ENCODE measurements around the gene NOS2.
"Not testable (repeated sequence)": the region's sequence is repeated elsewhere in the genome, so short reads cannot be mapped to it uniquely, and the experiment has no call there.

The NOS2 gene

GRCh38 chr17:27800522-27800921 is at the start of gene NOS2:
Gene NOS2 (minus strand): TSS chr17:27800529. CDS start chr17:27798809, 1,720 bp downstream.
- no peak within 1 kb of the TSS for H3K9ac ChIP-seq (ENCODE audit: insufficient read length, low read depth)
- no peaks in the 10 kb centered on the region for H3K36me3 ChIP-seq (ENCODE audit: insufficient read depth, insufficient read length, low read length)
- H3K4me3 ChIP-seq (ENCODE audit: insufficient read length, low read depth), result no peak within 1 kb of the TSS
- TF ChIP-seq YY1 (IDR thresholded peaks at IDR 0.05; ENCODE audit: insufficient read depth, insufficient read length) (no peak), ZNF274 (IDR thresholded peaks at IDR 0.05; ENCODE audit: low read depth, low read length) (no peak), SUZ12 (IDR thresholded peaks at IDR 0.05; ENCODE audit: extremely low read depth, insufficient read depth, insufficient read length) (no peak)
- no peaks in the 10 kb centered on the region for H3K4me1 ChIP-seq (ENCODE audit: insufficient read depth, insufficient read length)
- H3K9me3 ChIP-seq (ENCODE audit: insufficient read depth, low read length), result no peaks in the 10 kb centered on the region
- H3K27me3 ChIP-seq (ENCODE audit: insufficient read depth, insufficient read length), result no peaks in the 10 kb centered on the region
- DNase-seq (ENCODE audit: low read depth, low spot score), result no peak

DNA sequence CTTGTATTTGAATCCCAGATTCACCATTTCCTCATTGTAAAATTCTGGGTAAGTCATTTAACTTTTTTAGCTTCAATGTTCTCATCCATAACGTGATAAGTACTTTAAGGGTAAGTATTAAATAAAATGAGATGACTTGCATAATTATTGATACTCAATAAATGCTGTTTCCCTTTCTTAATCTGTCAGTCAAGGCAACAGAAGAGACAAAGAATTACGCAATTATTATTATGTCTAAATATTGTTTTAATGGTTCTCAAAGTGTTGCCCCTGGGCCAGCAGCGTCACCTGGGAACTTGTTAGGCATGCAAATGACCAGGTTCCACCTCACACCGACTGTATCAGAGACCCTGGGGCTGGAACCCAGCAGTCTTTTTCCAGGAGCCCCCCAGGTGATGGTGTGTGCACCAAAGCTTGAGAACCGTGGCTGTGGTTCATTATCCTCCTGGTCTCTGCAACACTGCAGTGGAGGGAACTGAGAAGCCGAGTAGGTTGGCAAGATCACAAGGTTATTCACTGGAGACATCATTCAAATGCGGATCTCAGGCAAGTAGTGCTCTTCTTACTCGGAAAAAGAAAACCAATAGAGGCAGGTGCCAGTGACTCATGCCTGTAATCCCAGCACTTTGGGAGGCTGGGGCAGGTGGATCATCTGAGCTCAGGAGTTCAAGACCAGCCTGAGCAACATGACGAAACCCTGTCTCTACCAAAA is 49.3 kb upstream of the NOS2 start:
- no peak for TF ChIP-seq YY1 (IDR thresholded peaks at IDR 0.05; ENCODE audit: insufficient read depth, insufficient read length)
- TF ChIP-seq ZNF274 (IDR thresholded peaks at IDR 0.05; ENCODE audit: low read depth, low read length), result no peak
- TF ChIP-seq SUZ12 (IDR thresholded peaks at IDR 0.05; ENCODE audit: extremely low read depth, insufficient read depth, insufficient read length), result no peak

DNA sequence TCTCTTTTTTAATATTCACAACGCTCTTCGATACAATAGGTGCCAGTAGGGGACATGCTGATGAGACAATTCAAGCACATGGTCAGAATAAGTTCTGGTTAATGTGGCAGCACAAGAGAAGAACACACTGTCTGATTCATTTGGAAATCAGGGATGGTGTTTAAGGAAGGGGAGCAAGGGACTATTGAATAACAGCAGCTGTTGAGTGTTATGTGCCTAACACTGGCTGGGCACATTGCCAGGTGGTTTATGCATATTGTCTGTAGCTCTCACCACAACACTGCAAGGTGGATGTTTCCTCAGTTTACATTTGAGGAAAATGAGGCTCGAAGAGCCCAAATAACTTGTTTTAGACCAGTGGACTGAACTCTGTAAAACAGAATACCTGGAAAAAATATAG is 48.6 kb upstream of the NOS2 start:
- Histone ChIP-seq H3K4me1 (ENCODE audit: insufficient read depth, insufficient read length) (no peaks in the 10 kb centered on the region), H3K27me3 (ENCODE audit: insufficient read depth, insufficient read length) (no peaks in the 10 kb centered on the region), H3K4me3 (ENCODE audit: insufficient read length, low read depth) (no peak overlapping the region), H3K9me3 (ENCODE audit: insufficient read depth, low read length) (peaks cover 4% of the 10 kb centered on the region; the same call in 1 of the 2 replicates), H3K9ac (ENCODE audit: insufficient read length, low read depth) (no peak overlapping the region), H3K36me3 (ENCODE audit: insufficient read depth, insufficient read length, low read length) (no peaks in the 10 kb centered on the region)
- DNase-seq (ENCODE audit: low read depth, low spot score), result no peak
- no peak for TF ChIP-seq YY1 (IDR thresholded peaks at IDR 0.05; ENCODE audit: insufficient read depth, insufficient read length)
- TF ChIP-seq ZNF274 (IDR thresholded peaks at IDR 0.05; ENCODE audit: low read depth, low read length), result no peak
- no peak for TF ChIP-seq SUZ12 (IDR thresholded peaks at IDR 0.05; ENCODE audit: extremely low read depth, insufficient read depth, insufficient read length)

More for the DNA sequence above, 49.3 kb upstream of the NOS2 start:
- no peaks in the 10 kb centered on the region for H3K4me1 ChIP-seq (ENCODE audit: insufficient read depth, insufficient read length)
- no peak overlapping the region for H3K9ac ChIP-seq (ENCODE audit: insufficient read length, low read depth)
- H3K9me3 ChIP-seq (ENCODE audit: insufficient read depth, low read length), result peaks cover 4% of the 10 kb centered on the region; the same call in 1 of the 2 replicates
- no peaks in the 10 kb centered on the region for H3K36me3 ChIP-seq (ENCODE audit: insufficient read depth, insufficient read length, low read length)
- peak; percentile 39 for DNase-seq (ENCODE audit: low read depth, low spot score)
- H3K27me3 ChIP-seq (ENCODE audit: insufficient read depth, insufficient read length), result no peaks in the 10 kb centered on the region
- no peak overlapping the region for H3K4me3 ChIP-seq (ENCODE audit: insufficient read length, low read depth)

DNA sequence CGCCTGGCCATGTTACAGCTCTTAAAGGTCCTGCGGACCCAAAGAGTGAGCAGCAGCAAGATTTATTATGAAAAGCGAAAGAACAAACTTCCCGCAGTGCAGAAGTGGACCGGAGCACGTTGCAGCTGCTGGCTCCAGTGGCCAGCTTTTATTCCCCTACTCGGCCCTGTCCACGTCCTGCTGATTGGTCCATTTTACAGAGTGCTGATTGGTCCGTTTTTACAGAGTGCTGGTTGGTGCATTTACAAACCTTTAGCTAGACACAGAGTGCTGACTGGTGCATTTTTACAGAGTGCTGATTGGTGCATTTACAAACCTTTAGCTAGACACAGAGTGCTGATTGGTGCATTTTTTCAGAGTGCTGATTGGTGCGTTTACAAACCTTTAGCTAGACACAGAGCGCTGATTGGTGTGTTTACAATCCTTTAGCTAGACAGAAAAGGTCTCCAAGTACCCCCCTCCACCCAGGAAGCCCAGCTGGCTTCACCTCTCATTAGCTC is 46.5 kb upstream of the NOS2 start:
- H3K9me3 ChIP-seq (ENCODE audit: insufficient read depth, low read length); H3K9ac ChIP-seq (ENCODE audit: insufficient read length, low read depth); DNase-seq (ENCODE audit: low read depth, low spot score); H3K36me3 ChIP-seq (ENCODE audit: insufficient read depth, insufficient read length, low read length); H3K4me3 ChIP-seq (ENCODE audit: insufficient read length, low read depth); H3K4me1 ChIP-seq (ENCODE audit: insufficient read depth, insufficient read length); H3K27me3 ChIP-seq (ENCODE audit: insufficient read depth, insufficient read length): not testable (repeated sequence)

GRCh38 chr17:27846042-27846655 is 45.8 kb upstream of the NOS2 start:
- Histone ChIP-seq H3K36me3 (ENCODE audit: insufficient read depth, insufficient read length, low read length) (no peaks in the 10 kb centered on the region), H3K27me3 (ENCODE audit: insufficient read depth, insufficient read length) (no peaks in the 10 kb centered on the region), H3K4me3 (ENCODE audit: insufficient read length, low read depth) (no peak overlapping the region), H3K9me3 (ENCODE audit: insufficient read depth, low read length) (peaks cover 4% of the 10 kb centered on the region; the same call in 1 of the 2 replicates), H3K9ac (ENCODE audit: insufficient read length, low read depth) (no peak overlapping the region), H3K4me1 (ENCODE audit: insufficient read depth, insufficient read length) (no peaks in the 10 kb centered on the region)
- no peak for DNase-seq (ENCODE audit: low read depth, low spot score)
- TF ChIP-seq YY1 (IDR thresholded peaks at IDR 0.05; ENCODE audit: insufficient read depth, insufficient read length) (no peak), ZNF274 (IDR thresholded peaks at IDR 0.05; ENCODE audit: low read depth, low read length) (no peak), SUZ12 (IDR thresholded peaks at IDR 0.05; ENCODE audit: extremely low read depth, insufficient read depth, insufficient read length) (no peak)

DNA sequence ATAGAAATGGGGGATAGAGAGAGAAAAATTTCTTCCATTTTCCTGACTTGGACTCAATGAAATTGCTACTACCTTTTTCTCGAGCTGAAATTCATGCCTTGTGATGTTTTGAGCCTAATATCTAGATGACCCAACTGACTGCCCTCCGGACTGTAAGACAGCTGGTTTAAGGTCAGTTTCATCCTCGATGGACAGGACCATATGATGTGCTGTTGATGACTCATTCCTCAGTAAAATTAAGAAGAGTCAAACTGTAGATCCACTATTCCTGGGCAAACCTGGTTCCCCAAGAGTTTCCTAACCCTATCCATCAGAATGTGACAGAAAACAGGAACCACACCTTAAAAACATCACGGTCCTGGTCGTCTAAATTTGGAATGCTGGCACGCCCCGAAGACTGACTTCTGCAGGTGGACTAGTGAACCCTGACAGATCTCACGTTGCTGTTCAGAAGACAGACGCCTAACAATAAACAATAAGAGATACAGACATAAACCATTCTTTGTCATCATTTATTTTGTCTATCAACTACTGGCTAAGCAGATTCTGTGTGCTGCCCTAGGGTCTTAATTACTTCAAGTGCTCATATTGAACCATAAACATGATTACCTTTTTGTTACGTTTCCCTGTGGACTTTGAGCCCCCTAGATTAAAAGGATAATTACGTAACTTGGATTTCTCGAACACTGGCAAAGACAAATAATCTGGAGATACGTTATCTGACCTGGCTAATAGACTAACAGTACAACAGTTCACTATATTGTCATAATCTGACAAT is 45.1 kb upstream of the NOS2 start:
- Histone ChIP-seq H3K36me3 (ENCODE audit: insufficient read depth, insufficient read length, low read length) (no peaks in the 10 kb centered on the region), H3K9ac (ENCODE audit: insufficient read length, low read depth) (no peak overlapping the region), H3K9me3 (ENCODE audit: insufficient read depth, low read length) (peaks cover 4% of the 10 kb centered on the region; the same call in 1 of the 2 replicates), H3K4me1 (ENCODE audit: insufficient read depth, insufficient read length) (no peaks in the 10 kb centered on the region), H3K27me3 (ENCODE audit: insufficient read depth, insufficient read length) (no peaks in the 10 kb centered on the region), H3K4me3 (ENCODE audit: insufficient read length, low read depth) (no peak overlapping the region)
- no peak for DNase-seq (ENCODE audit: low read depth, low spot score)
- no peak for TF ChIP-seq YY1 (IDR thresholded peaks at IDR 0.05; ENCODE audit: insufficient read depth, insufficient read length)
- no peak for TF ChIP-seq SUZ12 (IDR thresholded peaks at IDR 0.05; ENCODE audit: extremely low read depth, insufficient read depth, insufficient read length)
- TF ChIP-seq ZNF274 (IDR thresholded peaks at IDR 0.05; ENCODE audit: low read depth, low read length), result no peak

GRCh38 chr17:27840688-27841087 is 40.4 kb upstream of the NOS2 start:
- DNase-seq (ENCODE audit: low read depth, low spot score), result no peak
- Histone ChIP-seq H3K4me1 (ENCODE audit: insufficient read depth, insufficient read length) (no peaks in the 10 kb centered on the region), H3K9ac (ENCODE audit: insufficient read length, low read depth) (no peak overlapping the region), H3K9me3 (ENCODE audit: insufficient read depth, low read length) (no peaks in the 10 kb centered on the region), H3K4me3 (ENCODE audit: insufficient read length, low read depth) (no peak overlapping the region), H3K36me3 (ENCODE audit: insufficient read depth, insufficient read length, low read length) (no peaks in the 10 kb centered on the region), H3K27me3 (ENCODE audit: insufficient read depth, insufficient read length) (no peaks in the 10 kb centered on the region)
- no peak for TF ChIP-seq YY1 (IDR thresholded peaks at IDR 0.05; ENCODE audit: insufficient read depth, insufficient read length)

DNA sequence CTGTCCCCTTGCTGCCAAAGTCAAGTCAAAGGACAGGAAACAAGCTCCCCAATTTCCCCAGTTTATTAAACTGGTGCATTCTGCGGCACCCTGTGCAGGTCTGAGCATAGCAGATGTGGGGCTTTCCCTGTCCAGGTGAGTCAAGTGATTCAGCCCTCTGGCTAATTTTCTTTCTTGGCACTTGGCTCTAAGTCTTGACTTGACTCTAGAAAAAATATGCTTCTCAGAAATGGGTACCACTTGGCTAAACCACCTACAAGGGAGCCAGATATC is 40.0 kb upstream of the NOS2 start:
- not testable (repeated sequence) for H3K9me3 ChIP-seq (ENCODE audit: insufficient read depth, low read length); H3K9ac ChIP-seq (ENCODE audit: insufficient read length, low read depth); H3K4me1 ChIP-seq (ENCODE audit: insufficient read depth, insufficient read length); H3K36me3 ChIP-seq (ENCODE audit: insufficient read depth, insufficient read length, low read length); H3K27me3 ChIP-seq (ENCODE audit: insufficient read depth, insufficient read length); DNase-seq (ENCODE audit: low read depth, low spot score); H3K4me3 ChIP-seq (ENCODE audit: insufficient read length, low read depth)

GRCh38 chr17:27839571-27840405 is 39.5 kb upstream of the NOS2 start:
- H3K4me1 ChIP-seq (ENCODE audit: insufficient read depth, insufficient read length); DNase-seq (ENCODE audit: low read depth, low spot score); H3K9ac ChIP-seq (ENCODE audit: insufficient read length, low read depth); H3K4me3 ChIP-seq (ENCODE audit: insufficient read length, low read depth); H3K27me3 ChIP-seq (ENCODE audit: insufficient read depth, insufficient read length); H3K9me3 ChIP-seq (ENCODE audit: insufficient read depth, low read length); H3K36me3 ChIP-seq (ENCODE audit: insufficient read depth, insufficient read length, low read length): not testable (repeated sequence)
